WTC11 (cell line): ENCODE measurements around the gene SPDYE6.

Experiments used
- ELF4 ChIP-seq: sonication (generic); formaldehyde crosslinking; IDR thresholded peaks from 2 replicates; pipeline ENCODE4 v1.8.1; 2022; ENCODE audit warnings: low read depth, mild to moderate bottlenecking, moderate library complexity, missing genetic modification reagents
- HMGA2 ChIP-seq: fragments of 250-450 bp; sonication (Bioruptor Pico); IDR thresholded peaks from 2 replicates; pipeline ENCODE4 v1.4.0; 2021; ENCODE audit warnings: mild to moderate bottlenecking, moderate library complexity
- JUN ChIP-seq: sonication (generic); formaldehyde crosslinking; IDR thresholded peaks from 2 replicates; pipeline ENCODE4 v1.8.0; 2023; ENCODE audit warnings: mild to moderate bottlenecking, missing genetic modification reagents
- NR2C2 ChIP-seq: sonication (generic); formaldehyde crosslinking; IDR thresholded peaks from 2 replicates; pipeline ENCODE4 v1.8.0; 2022; ENCODE audit warnings: mild to moderate bottlenecking, missing genetic modification reagents
- ZNF138 ChIP-seq: sonication (generic); formaldehyde crosslinking; conservative IDR thresholded peaks from 2 replicates; pipeline ENCODE4 v1.8.1; 2022; ENCODE audit warnings: mild to moderate bottlenecking, moderate library complexity, missing genetic modification reagents
- TF ChIP-seq, protein P1 (sequence below): fragments of 200-600 bp; IDR thresholded peaks from 2 replicates; pipeline ENCODE4 v1.8.0; 2022; ENCODE audit warnings: antibody characterized with exemption
- TF ChIP-seq, protein P2 (sequence below): sonication (generic); formaldehyde crosslinking; IDR thresholded peaks from 2 replicates; pipeline ENCODE4 v1.8.0; 2022; ENCODE audit warnings: mild to moderate bottlenecking, missing genetic modification reagents

DNA sequence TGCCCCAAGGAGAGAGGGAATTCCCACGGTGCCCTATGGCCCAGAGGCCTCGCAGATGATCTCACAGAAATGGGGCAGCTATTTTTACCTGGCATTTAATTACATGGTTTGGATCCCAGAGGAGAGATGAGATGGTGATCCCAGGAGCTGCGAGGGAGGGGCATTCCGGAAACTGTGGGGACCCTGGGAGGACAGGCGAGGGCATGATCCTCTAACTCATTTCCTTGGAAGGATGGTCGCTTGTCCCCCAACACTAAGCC is 60.1 kb downstream of the SPDYE6 start:
- TF ChIP-seq JUN (no peak), NR2C2 (no peak), ELF4 (CRISPR knock-in tag) (no peak), ZNF138 (no peak), HMGA2 (CRISPR knock-in tag) (no peak)
- TF ChIP-seq, protein P1, sequence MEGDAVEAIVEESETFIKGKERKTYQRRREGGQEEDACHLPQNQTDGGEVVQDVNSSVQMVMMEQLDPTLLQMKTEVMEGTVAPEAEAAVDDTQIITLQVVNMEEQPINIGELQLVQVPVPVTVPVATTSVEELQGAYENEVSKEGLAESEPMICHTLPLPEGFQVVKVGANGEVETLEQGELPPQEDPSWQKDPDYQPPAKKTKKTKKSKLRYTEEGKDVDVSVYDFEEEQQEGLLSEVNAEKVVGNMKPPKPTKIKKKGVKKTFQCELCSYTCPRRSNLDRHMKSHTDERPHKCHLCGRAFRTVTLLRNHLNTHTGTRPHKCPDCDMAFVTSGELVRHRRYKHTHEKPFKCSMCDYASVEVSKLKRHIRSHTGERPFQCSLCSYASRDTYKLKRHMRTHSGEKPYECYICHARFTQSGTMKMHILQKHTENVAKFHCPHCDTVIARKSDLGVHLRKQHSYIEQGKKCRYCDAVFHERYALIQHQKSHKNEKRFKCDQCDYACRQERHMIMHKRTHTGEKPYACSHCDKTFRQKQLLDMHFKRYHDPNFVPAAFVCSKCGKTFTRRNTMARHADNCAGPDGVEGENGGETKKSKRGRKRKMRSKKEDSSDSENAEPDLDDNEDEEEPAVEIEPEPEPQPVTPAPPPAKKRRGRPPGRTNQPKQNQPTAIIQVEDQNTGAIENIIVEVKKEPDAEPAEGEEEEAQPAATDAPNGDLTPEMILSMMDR, result no peak
- TF ChIP-seq, protein P2, sequence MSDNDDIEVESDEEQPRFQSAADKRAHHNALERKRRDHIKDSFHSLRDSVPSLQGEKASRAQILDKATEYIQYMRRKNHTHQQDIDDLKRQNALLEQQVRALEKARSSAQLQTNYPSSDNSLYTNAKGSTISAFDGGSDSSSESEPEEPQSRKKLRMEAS (CRISPR knock-in tag), result no peak
